WTC11 (cell line): Measurements from ENCODE around the gene GPC5.

Experiments
- CBFB ChIP-seq: sonication (generic); formaldehyde crosslinking; IDR thresholded peaks from 2 replicates; pipeline ENCODE4 v1.8.1; 2022; ENCODE audit warnings: mild to moderate bottlenecking, low read depth, missing genetic modification reagents
- ESRRA ChIP-seq: sonication (generic); formaldehyde crosslinking; IDR thresholded peaks from 2 replicates; pipeline ENCODE4 v1.8.1; 2022; ENCODE audit warnings: mild to moderate bottlenecking, missing genetic modification reagents, borderline replicate concordance
- NFE2L1 ChIP-seq: sonication (generic); formaldehyde crosslinking; IDR thresholded peaks from 2 replicates; pipeline ENCODE4 v1.8.1; 2023; ENCODE audit warnings: missing genetic modification reagents
- NFYB ChIP-seq: sonication (generic); formaldehyde crosslinking; conservative IDR thresholded peaks from 2 replicates; pipeline ENCODE4 v1.8.0; 2022; ENCODE audit warnings: low read depth, missing genetic modification reagents
- TF ChIP-seq, protein P1 (sequence below): fragments of 200-600 bp; IDR thresholded peaks from 2 replicates; pipeline ENCODE4 v1.8.0; 2022; ENCODE audit warnings: antibody characterized with exemption
- TF ChIP-seq, protein P2 (sequence below): sonication (generic); formaldehyde crosslinking; IDR thresholded peaks from 2 replicates; pipeline ENCODE4 v1.8.0; 2022; ENCODE audit warnings: mild to moderate bottlenecking, missing genetic modification reagents
- TF ChIP-seq, protein P3 (sequence below): sonication (generic); formaldehyde crosslinking; IDR thresholded peaks from 2 replicates; pipeline ENCODE4 v1.8.1; 2023; ENCODE audit warnings: mild to moderate bottlenecking, missing genetic modification reagents, moderate library complexity

DNA sequence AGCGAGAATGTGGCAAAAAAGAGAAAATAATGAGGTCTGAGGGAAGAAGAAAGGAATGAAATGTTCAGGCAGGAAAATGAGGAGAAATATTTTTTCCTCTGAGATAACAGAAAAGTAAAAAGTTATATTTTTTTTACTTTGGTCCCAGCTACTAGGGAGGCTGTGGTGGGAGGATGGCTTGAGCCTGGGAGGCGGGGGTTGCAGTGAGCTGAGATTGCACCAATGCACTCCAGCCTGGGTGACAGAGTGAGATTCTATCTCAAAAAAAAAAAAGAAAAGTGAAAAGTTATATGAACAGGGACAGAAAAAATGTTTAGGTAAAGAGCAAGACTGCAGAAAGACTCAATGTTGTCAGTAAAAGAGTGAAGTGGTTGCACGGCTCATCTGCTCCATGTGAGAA is 1224.5 kb downstream of the GPC5 start:
- TF ChIP-seq, protein P1, sequence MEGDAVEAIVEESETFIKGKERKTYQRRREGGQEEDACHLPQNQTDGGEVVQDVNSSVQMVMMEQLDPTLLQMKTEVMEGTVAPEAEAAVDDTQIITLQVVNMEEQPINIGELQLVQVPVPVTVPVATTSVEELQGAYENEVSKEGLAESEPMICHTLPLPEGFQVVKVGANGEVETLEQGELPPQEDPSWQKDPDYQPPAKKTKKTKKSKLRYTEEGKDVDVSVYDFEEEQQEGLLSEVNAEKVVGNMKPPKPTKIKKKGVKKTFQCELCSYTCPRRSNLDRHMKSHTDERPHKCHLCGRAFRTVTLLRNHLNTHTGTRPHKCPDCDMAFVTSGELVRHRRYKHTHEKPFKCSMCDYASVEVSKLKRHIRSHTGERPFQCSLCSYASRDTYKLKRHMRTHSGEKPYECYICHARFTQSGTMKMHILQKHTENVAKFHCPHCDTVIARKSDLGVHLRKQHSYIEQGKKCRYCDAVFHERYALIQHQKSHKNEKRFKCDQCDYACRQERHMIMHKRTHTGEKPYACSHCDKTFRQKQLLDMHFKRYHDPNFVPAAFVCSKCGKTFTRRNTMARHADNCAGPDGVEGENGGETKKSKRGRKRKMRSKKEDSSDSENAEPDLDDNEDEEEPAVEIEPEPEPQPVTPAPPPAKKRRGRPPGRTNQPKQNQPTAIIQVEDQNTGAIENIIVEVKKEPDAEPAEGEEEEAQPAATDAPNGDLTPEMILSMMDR = no peak
- TF ChIP-seq NFE2L1 (CRISPR knock-in tag) (no peak), CBFB (no peak), ESRRA (CRISPR knock-in tag) (no peak), NFYB (CRISPR knock-in tag) (no peak)
- TF ChIP-seq, protein P2, sequence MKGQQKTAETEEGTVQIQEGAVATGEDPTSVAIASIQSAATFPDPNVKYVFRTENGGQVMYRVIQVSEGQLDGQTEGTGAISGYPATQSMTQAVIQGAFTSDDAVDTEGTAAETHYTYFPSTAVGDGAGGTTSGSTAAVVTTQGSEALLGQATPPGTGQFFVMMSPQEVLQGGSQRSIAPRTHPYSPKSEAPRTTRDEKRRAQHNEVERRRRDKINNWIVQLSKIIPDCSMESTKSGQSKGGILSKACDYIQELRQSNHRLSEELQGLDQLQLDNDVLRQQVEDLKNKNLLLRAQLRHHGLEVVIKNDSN (CRISPR knock-in tag) = no peak
- TF ChIP-seq, protein P3, sequence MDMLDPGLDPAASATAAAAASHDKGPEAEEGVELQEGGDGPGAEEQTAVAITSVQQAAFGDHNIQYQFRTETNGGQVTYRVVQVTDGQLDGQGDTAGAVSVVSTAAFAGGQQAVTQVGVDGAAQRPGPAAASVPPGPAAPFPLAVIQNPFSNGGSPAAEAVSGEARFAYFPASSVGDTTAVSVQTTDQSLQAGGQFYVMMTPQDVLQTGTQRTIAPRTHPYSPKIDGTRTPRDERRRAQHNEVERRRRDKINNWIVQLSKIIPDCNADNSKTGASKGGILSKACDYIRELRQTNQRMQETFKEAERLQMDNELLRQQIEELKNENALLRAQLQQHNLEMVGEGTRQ = no peak
